Coronary artery (tissue), 2 donors: Measurements from ENCODE around the gene PDE11A.

Experiments
- DNase-seq: peaks from one replicate; pipeline ENCODE4 v3.0.0-alpha.2; 2017; ENCODE audit warnings: low spot score
- H3K27ac ChIP-seq, 2 donors: fragments of 200-600 bp; sonication (generic); one replicate each; pipeline ENCODE4 v1.5.1; 2016 to 2019
- H3K4me3 ChIP-seq: fragments of 200-600 bp; sonication (generic); 2 replicates; pipeline ENCODE4 v1.5.1; 2016; ENCODE audit warnings: mild to moderate bottlenecking, moderate library complexity
- CTCF ChIP-seq: fragments of 200-600 bp; sonication (generic); IDR thresholded peaks from one replicate; pipeline ENCODE4 v1.5.1; 2019; ENCODE audit warnings: antibody characterized with exemption

PDE11A gene

DNA sequence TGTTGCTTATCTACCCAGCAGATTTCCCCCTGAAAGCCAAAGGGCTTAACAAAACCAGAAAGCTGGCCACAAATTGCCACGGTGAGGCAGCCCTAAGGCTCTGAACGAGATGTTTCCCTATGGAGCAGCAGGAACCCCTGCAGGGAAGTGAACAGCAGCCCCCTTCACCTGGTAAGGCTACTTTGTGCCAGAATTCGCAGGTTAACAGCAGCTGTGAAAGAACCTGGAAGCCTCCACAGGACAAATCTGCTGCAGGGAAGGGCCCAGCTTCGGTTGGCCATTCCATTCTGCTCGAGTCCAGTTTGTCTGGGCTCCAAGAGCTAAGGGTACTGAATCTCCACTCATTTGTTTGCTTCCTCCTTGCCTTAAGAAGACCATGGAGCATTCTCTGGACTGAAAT is 175.3 kb downstream of the PDE11A start:
- DNase-seq: no peak
- Histone ChIP-seq H3K27ac (no peak overlapping the region), H3K4me3 (no peak overlapping the region)
- no peak for TF ChIP-seq CTCF

- TF ChIP-seq CTCF: no peak
- Histone ChIP-seq H3K27ac (no peak overlapping the region), H3K4me3 (no peak overlapping the region)
- DNase-seq: no peak
Observed at GRCh38 chr2:177896587-177896986, 176.0 kb downstream of the PDE11A start.

DNA sequence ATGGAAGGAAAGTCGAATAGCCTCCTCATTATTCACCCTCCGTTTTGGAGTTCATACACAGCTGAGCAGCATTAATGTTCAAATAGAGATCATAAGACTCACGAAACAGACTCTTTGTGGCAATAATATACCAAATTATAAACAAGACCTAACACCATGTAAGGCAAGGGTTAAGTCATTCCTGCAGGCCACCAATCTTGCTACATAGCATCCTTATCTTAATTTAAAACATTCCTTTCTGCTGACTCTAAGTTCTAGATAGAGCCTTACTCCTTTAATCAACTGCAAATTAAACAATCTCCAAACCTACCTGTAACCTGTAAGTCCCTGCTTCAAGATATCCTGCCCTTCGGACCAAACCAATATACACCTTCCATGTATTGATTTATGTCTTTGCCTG is 178.0 kb downstream of the PDE11A start:
- no peak overlapping the region for H3K27ac ChIP-seq
- no peak overlapping the region for H3K4me3 ChIP-seq
- no peak for DNase-seq
- TF ChIP-seq CTCF: no peak

- no peak for TF ChIP-seq CTCF
- H3K4me3 ChIP-seq: no peak overlapping the region
- no peak overlapping the region for H3K27ac ChIP-seq
- no peak for DNase-seq
Observed at GRCh38 chr2:177893880-177894279, 178.7 kb downstream of the PDE11A start.

DNA sequence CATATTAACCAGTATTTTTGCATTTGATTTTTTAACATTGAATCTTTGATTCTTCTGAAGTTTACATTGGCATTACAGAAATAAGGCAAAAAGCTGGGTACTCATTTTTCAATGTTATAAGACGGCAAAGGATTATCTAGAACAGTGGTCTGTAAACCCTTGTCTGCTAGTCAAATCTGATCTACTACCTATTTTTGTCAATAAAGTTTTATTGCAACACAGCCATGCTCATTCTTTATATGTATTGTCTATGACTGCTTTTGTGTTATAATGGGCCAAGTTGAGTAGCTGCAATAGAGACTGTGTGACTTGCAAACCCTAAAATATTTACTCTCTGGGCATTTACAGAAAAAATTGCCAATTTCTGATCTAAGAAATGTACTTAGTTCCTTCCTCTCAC is 181.0 kb downstream of the PDE11A start:
- Histone ChIP-seq H3K4me3 (no peak overlapping the region), H3K27ac (no peak overlapping the region)
- no peak for DNase-seq
- no peak for TF ChIP-seq CTCF

DNA sequence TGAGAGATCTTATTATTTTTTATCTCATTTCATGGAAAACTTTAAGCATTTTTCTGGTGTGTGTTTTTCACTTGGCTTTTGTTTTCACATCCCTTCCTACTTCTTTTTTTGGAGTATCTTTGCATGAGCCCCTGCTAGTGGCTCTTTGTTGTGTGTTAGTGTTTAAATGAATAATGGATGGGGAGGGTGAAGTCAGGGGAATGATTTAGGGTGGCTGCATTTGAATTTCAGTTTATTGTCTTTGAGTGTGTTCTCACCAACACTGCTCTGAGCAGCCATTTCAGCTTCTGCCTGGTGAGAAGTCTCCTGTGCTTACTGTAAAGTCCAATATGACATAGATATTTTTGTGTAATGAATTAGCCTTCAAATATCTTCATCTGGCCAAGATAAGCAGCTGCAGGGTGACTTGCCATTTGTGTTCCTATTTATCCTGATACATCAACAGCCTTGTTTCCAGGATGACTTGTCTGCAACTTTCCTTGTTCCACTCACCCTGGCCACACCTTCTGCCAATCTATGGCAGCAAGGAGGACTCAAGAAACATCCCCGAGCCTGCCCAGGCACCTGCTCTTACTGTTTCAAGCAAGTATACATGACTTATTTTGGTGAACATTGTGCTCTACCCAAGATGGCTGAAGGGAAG is 182.6 kb downstream of the PDE11A start:
- H3K27ac ChIP-seq: no peak overlapping the region
- no peak for DNase-seq
- no peak for TF ChIP-seq CTCF
- H3K4me3 ChIP-seq: no peak overlapping the region

DNA sequence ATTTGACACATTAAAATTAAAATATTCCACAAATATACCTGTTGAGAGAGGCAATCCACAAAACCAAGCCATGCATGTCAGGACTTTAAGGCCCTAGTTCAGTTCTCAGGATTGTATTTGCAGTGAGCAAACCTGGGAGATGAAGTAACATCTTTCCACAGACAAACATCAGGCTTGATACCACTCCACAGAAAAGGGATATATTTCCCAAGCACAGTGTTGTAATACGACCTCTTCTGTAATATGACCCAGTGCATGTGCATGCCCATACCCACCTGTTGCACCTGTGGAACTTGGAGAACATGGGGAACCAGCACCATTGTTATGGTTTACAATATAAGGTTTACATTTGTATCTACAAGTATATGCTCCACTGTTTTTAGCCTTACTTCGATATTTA is 184.0 kb downstream of the PDE11A start:
- no peak for DNase-seq
- Histone ChIP-seq H3K27ac (no peak overlapping the region), H3K4me3 (no peak overlapping the region)
- TF ChIP-seq CTCF: no peak
